ENCODE results near the gene PAQR9. TPM values are rescaled to one million over a fixed set of nuclear protein-coding genes. Genes with fewer than 3 reads are reported as not detected.

The PAQR9 gene
- total and polyA plus RNA-seq, 2 donors (not counting 1 experiment from before 2014, with no cell fraction given) = not detected

GRCh38 chr3:143001369-143002082 lies 38.1 kb upstream of the PAQR9 start, which contains the start of gene U2SURP:
U2SURP (plus strand) TSS chr3:143001570; CDS start chr3:143001629, 59 bp downstream.
- no peak for TF ChIP-seq CTCF (IDR thresholded peaks at IDR 0.05)
- TF ChIP-seq EZH2 (IDR thresholded peaks at IDR 0.05; ENCODE audit: borderline replicate concordance, insufficient read depth, low read depth, low read length, poor library complexity, severe bottlenecking) = no peak
- Histone ChIP-seq H3K9ac (ENCODE audit: low read length) (peak within 1 kb of the TSS; percentile 100), H3K4me3 (ENCODE audit: control extremely low read depth in 1 of 5, extremely low read depth in 1 of 5, insufficient read depth in 1 of 5, low read depth in 2 of 5, low read length in 4 of 5) (peak within 1 kb of the TSS; percentile 73 to 100 (median 97)), H3K27ac (ENCODE audit: low read length in 2 of 2) (peak within 1 kb of the TSS; percentile 86 to 98), H3K36me3 (replicated peaks in 1 of 2; ENCODE audit: control extremely low read depth in 1 of 2, control insufficient read depth in 1 of 2, extremely low read depth in 1 of 2, insufficient read depth in 2 of 2, low read length in 1 of 2) (no peaks in the 10 kb centered on the region), H2AFZ (ENCODE audit: insufficient read depth, low read depth, low read length, poor library complexity, severe bottlenecking) (peak within 1 kb of the TSS; percentile 96), H3K4me1 (ENCODE audit: control insufficient read depth in 2 of 2, insufficient read depth in 2 of 2, low read length in 2 of 2) (peaks cover 19 to 20% of the 10 kb centered on the region in 2 donors), H3K9me3 (ENCODE audit: control extremely low read depth in 1 of 3, control insufficient read depth in 2 of 3, insufficient read depth in 1 of 3, low read length in 2 of 3) (no peaks in the 10 kb centered on the region), H3K79me2 (ENCODE audit: control insufficient read depth, insufficient read depth, low read length) (peaks cover 54% of the 10 kb centered on the region), H3K4me2 (replicated peaks; ENCODE audit: low read depth, low read length, poor library complexity, severe bottlenecking) (peak within 1 kb of the TSS; percentile 87), H3K27me3 (replicated peaks in 1 of 4; ENCODE audit: control extremely low read depth in 1 of 4, control insufficient read depth in 3 of 4, insufficient read depth in 4 of 4, low read length in 3 of 4) (no peaks in the 10 kb centered on the region), H4K20me1 (ENCODE audit: control insufficient read depth, insufficient read depth, low read length, poor library complexity, severe bottlenecking) (peaks cover 18% of the 10 kb centered on the region)
- intact Hi-C loops (cut with micrococcal nuclease) = loop anchor here (1.0 to 5.0 kb wide), 9 partner anchors 118 to 1689 kb away; partner anchors contain the start of genes ATR, CHST2, PLS1 and RNF7
- Mint-ChIP-seq H3K9me3 (ENCODE audit: insufficient read depth) (no peaks in the 10 kb centered on the region), H3K4me1 (peaks cover 34% of the 10 kb centered on the region), H3K27ac (peak within 1 kb of the TSS; percentile 96), H3K4me3 (peak within 1 kb of the TSS; percentile 96), H3K27me3 (no peaks in the 10 kb centered on the region)
- WGBS (ENCODE audit: insufficient coverage) = under 1% methylated on average over 55 of the region's 55 CpGs
- DNase-seq = peak; percentile 95
- CTCF ChIA-PET = interaction anchor here (0.6 to 2.6 kb wide), 10 partner anchors 9 to 424 kb away, joined by 3 to 13 read pairs (median 3); partner anchors contain the start of gene ATR
- peak; percentile 96 for ATAC-seq (ENCODE audit: low read depth)
- POLR2A ChIA-PET = interaction anchor here (0.6 to 2.7 kb wide), 5 partner anchors 9 to 971 kb away, joined by 3 to 17 read pairs (median 4); partner anchors contain the start of genes ATR and DIPK2A

All from B cell (primary cell).